ENCODE data around the gene TBC1D22A. TPM values are rescaled to one million over a fixed set of nuclear protein-coding genes. Genes with fewer than 3 reads are reported as not detected.

The TBC1D22A gene
- total and polyA plus RNA-seq, 2 experiments from 2014 or later = 9.6 to 13.3 TPM

GRCh38 chr22:46976143-46976542 lies 213.7 kb downstream of the TBC1D22A start:
- H3K4me2 ChIP-seq = no peak overlapping the region
- H3K4me3 Mint-ChIP-seq = no peak overlapping the region
- ATAC-seq = no peak
- H3K4me1 ChIP-seq (ENCODE audit: insufficient read depth) = no peaks in the 10 kb centered on the region
- peaks cover 4% of the 10 kb centered on the region; the same call in 1 of the 3 replicates for H3K36me3 Mint-ChIP-seq (ENCODE audit: low read depth)
- no peak overlapping the region for H3K27ac ChIP-seq (ENCODE audit: low read depth)
- no peaks in the 10 kb centered on the region for H4K20me1 ChIP-seq (replicated peaks; ENCODE audit: insufficient read depth)
- TF ChIP-seq ETS1 (IDR thresholded peaks at IDR 0.05) (no peak), REST (IDR thresholded peaks at IDR 0.05; ENCODE audit: unreplicated experiment) (no peak), JUNB (IDR thresholded peaks at IDR 0.05; ENCODE audit: unreplicated experiment) (no peak), NANOG (IDR thresholded peaks at IDR 0.05; ENCODE audit: borderline replicate concordance) (no peak), EZH2 (IDR thresholded peaks at IDR 0.05; ENCODE audit: low read depth, unreplicated experiment) (no peak), ZNF331 (CRISPR knock-in tag; IDR thresholded peaks at IDR 0.05; ENCODE audit: low read depth) (no peak)
- DNase-seq (ENCODE audit: low spot score) = no peak
- H2AFZ ChIP-seq = no peak overlapping the region
- no peak overlapping the region for H3K4me3 ChIP-seq
- H3F3A ChIP-seq (replicated peaks; ENCODE audit: low read depth) = no peaks in the 10 kb centered on the region
- H3K9me2 ChIP-seq (ENCODE audit: insufficient read depth) = no peaks in the 10 kb centered on the region
- 0 out of 2 replicates have a peak overlapping the region, but pooled peaks have one; percentile 29 for H3K27ac Mint-ChIP-seq
- H3K9me3 Mint-ChIP-seq = no peaks in the 10 kb centered on the region
- H3K79me2 ChIP-seq (replicated peaks; ENCODE audit: insufficient read depth) = no peaks in the 10 kb centered on the region
- peaks cover 5% of the 10 kb centered on the region; the same call in 2 of the 3 replicates for H3K4me1 Mint-ChIP-seq
- no peaks in the 10 kb centered on the region for H3K27me3 ChIP-seq (ENCODE audit: insufficient read depth)
- H3K36me3 ChIP-seq (ENCODE audit: insufficient read depth) = no peaks in the 10 kb centered on the region
- peaks cover 3% of the 10 kb centered on the region for H3K27me3 Mint-ChIP-seq (ENCODE audit: insufficient read depth, low read depth, poor library complexity)

GRCh38 chr22:46976598-46976997 lies 214.1 kb downstream of the TBC1D22A start:
- Histone ChIP-seq H3K4me2 (no peak overlapping the region), H3K36me3 (ENCODE audit: insufficient read depth) (no peaks in the 10 kb centered on the region), H3K9me2 (ENCODE audit: insufficient read depth) (no peaks in the 10 kb centered on the region), H2AFZ (no peak overlapping the region), H3K27ac (ENCODE audit: low read depth) (no peak overlapping the region), H3K4me3 (no peak overlapping the region), H3K79me2 (replicated peaks; ENCODE audit: insufficient read depth) (no peaks in the 10 kb centered on the region), H3K27me3 (ENCODE audit: insufficient read depth) (no peaks in the 10 kb centered on the region), H4K20me1 (replicated peaks; ENCODE audit: insufficient read depth) (no peaks in the 10 kb centered on the region), H3F3A (replicated peaks; ENCODE audit: low read depth) (no peaks in the 10 kb centered on the region), H3K4me1 (ENCODE audit: insufficient read depth) (no peaks in the 10 kb centered on the region)
- peaks cover 5% of the 10 kb centered on the region; the same call in 2 of the 3 replicates for H3K4me1 Mint-ChIP-seq
- H3K27ac Mint-ChIP-seq = no peak overlapping the region
- ATAC-seq (no peak), DNase-seq (ENCODE audit: low spot score) (no peak)
- H3K9me3 Mint-ChIP-seq = no peaks in the 10 kb centered on the region
- H3K27me3 Mint-ChIP-seq (ENCODE audit: insufficient read depth, low read depth, poor library complexity) = peaks cover 3% of the 10 kb centered on the region
- no peak overlapping the region for H3K4me3 Mint-ChIP-seq
- H3K36me3 Mint-ChIP-seq (ENCODE audit: low read depth) = peaks cover 4% of the 10 kb centered on the region; the same call in 1 of the 3 replicates
- TF ChIP-seq ZNF331 (CRISPR knock-in tag; IDR thresholded peaks at IDR 0.05; ENCODE audit: low read depth) = no peak
- no peak for TF ChIP-seq STAT1 (IDR thresholded peaks at IDR 0.05; ENCODE audit: unreplicated experiment)
- no peak for TF ChIP-seq REST (IDR thresholded peaks at IDR 0.05; ENCODE audit: unreplicated experiment)
- TF ChIP-seq EZH2 (IDR thresholded peaks at IDR 0.05; ENCODE audit: low read depth, unreplicated experiment) = no peak
- TF ChIP-seq ETS1 (IDR thresholded peaks at IDR 0.05) = no peak
- no peak for TF ChIP-seq EZH2phosphoT487 (IDR thresholded peaks at IDR 0.05; ENCODE audit: unreplicated experiment)
- TF ChIP-seq POLR2AphosphoS5 (IDR thresholded peaks at IDR 0.05; ENCODE audit: low read depth) = no peak
